Ishikawa (cell line): ENCODE data around the gene SLC6A1.

Experiments
- CEBPB ChIP-seq: IDR thresholded peaks from 2 replicates; pipeline ENCODE4 v1.6.1; 2012
- CREB1 ChIP-seq: IDR thresholded peaks from 2 replicates; pipeline ENCODE4 v1.6.1; 2012; ENCODE audit warnings: low read depth
- EGR1 ChIP-seq: IDR thresholded peaks from 2 replicates; pipeline ENCODE4 v1.6.1; 2012
- EP300 ChIP-seq: IDR thresholded peaks from 2 replicates; pipeline ENCODE4 v1.6.1; 2012; ENCODE audit warnings: borderline replicate concordance
- FOXM1 ChIP-seq: IDR thresholded peaks from 2 replicates; pipeline ENCODE4 v1.6.1; 2012; ENCODE audit warnings: low read depth, borderline replicate concordance
- NFIC ChIP-seq: IDR thresholded peaks from 2 replicates; pipeline ENCODE4 v1.6.1; 2012
- RAD21 ChIP-seq: IDR thresholded peaks from 2 replicates; pipeline ENCODE4 v1.6.1; 2012; ENCODE audit warnings: low read depth
- REST ChIP-seq: IDR thresholded peaks from 2 replicates; pipeline ENCODE4 v1.6.1; 2012; ENCODE audit warnings: low read depth, mild to moderate bottlenecking
- TAF1 ChIP-seq: IDR thresholded peaks from 2 replicates; pipeline ENCODE4 v1.6.1; 2012; ENCODE audit warnings: low read depth, mild to moderate bottlenecking
- TCF12 ChIP-seq: IDR thresholded peaks from 2 replicates; pipeline ENCODE4 v1.6.1; 2012; ENCODE audit warnings: low read depth
- TEAD4 ChIP-seq: IDR thresholded peaks from 2 replicates; pipeline ENCODE4 v1.6.1; 2012
- YY1 ChIP-seq: IDR thresholded peaks from 2 replicates; pipeline ENCODE4 v1.6.1; 2012; ENCODE audit warnings: low read depth
- ZBTB7A ChIP-seq: IDR thresholded peaks from 2 replicates; pipeline ENCODE4 v1.6.1; 2012; ENCODE audit warnings: low read depth
- TF ChIP-seq, protein P1 (sequence below): IDR thresholded peaks from 2 replicates; pipeline ENCODE4 v1.6.1; 2012
- TF ChIP-seq, protein P2 (sequence below): IDR thresholded peaks from 2 replicates; pipeline ENCODE4 v1.6.1; 2012

The SLC6A1 gene

GRCh38 chr3:10956986-10957385 is 35.6 kb upstream of the SLC6A1 start:
- TF ChIP-seq, protein P1, sequence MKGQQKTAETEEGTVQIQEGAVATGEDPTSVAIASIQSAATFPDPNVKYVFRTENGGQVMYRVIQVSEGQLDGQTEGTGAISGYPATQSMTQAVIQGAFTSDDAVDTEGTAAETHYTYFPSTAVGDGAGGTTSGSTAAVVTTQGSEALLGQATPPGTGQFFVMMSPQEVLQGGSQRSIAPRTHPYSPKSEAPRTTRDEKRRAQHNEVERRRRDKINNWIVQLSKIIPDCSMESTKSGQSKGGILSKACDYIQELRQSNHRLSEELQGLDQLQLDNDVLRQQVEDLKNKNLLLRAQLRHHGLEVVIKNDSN = no peak
- no peak for TF ChIP-seq RAD21
- no peak for TF ChIP-seq EP300
- TF ChIP-seq CEBPB = no peak
- no peak for TF ChIP-seq YY1
- no peak for TF ChIP-seq REST
- no peak for TF ChIP-seq FOXM1
- no peak for TF ChIP-seq ZBTB7A
- TF ChIP-seq TEAD4 = no peak
- TF ChIP-seq NFIC = no peak
- no peak for TF ChIP-seq EGR1
- TF ChIP-seq TCF12 = no peak
- TF ChIP-seq CREB1 = no peak
- TF ChIP-seq TAF1 = no peak
- TF ChIP-seq, protein P2, sequence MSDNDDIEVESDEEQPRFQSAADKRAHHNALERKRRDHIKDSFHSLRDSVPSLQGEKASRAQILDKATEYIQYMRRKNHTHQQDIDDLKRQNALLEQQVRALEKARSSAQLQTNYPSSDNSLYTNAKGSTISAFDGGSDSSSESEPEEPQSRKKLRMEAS = no peak

DNA sequence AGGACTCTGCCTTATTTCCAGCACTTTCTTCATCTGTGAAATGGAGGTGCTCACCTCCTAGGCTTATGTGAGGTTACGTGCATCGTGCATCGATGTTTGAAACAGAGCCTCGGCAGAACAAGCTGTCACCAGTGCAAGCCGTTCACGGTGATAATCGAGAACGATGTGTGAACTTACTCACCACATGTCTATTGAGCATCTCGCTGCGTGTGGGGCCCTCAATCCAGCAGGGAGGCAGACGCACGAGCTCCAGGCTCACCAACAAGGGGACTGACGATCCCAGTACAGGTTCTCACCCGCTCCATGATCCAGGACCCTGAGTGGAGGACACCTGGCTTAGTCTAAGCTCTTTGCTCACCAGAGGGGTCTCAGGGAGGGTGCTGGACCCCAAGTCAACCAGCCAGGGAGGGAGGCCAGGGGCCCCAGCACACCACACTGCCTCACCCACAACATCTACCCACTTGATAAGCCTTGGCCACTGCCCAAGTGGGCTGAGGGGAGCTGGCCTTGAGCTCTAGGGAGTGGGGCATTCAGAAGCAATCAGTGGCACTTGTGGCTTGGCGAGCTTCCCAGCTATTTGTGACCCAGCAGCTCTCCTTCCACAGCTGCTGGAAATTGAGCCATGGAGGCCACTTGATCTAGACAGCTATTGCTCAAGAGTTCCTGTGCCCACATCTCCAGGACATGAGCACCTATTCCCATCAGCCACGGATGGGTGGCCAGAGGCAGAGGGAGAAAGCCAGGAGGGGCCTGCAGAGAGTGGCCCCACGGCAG is 34.4 kb upstream of the SLC6A1 start:
- TF ChIP-seq EP300 = no peak
- TF ChIP-seq TEAD4 = no peak
- TF ChIP-seq, protein P2 = no peak
- TF ChIP-seq FOXM1 = no peak
- TF ChIP-seq CREB1 = no peak
- TF ChIP-seq NFIC = no peak
- TF ChIP-seq ZBTB7A = no peak
- TF ChIP-seq EGR1 = no peak
- no peak for TF ChIP-seq TCF12
- TF ChIP-seq, protein P1 = no peak
- TF ChIP-seq YY1 = no peak
- no peak for TF ChIP-seq TAF1
- TF ChIP-seq CEBPB = no peak
- no peak for TF ChIP-seq REST
- no peak for TF ChIP-seq RAD21

DNA sequence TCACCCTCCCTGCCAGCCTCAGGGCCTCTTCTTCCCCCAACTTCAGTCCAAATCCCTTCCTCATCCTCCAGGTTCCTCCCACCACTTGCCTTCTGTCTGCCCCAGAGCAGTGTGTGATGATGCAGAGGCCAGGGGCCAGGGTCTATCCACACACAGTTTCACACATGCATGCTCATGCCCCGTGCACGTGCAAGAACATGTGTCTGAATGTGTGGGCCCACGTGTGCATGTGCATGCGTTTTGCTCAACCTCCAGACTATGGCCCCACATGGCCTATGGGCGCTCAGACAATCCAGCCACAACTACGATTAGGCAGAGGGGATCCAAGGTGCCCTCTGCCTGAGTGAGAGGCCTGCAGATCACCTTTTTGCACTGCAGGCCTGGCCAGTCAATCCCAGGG is 32.3 kb upstream of the SLC6A1 start:
- TF ChIP-seq EGR1 = no peak
- no peak for TF ChIP-seq NFIC
- no peak for TF ChIP-seq TEAD4
- TF ChIP-seq TCF12 = no peak
- TF ChIP-seq RAD21 = no peak
- TF ChIP-seq CEBPB = no peak
- no peak for TF ChIP-seq CREB1
- TF ChIP-seq YY1 = no peak

DNA sequence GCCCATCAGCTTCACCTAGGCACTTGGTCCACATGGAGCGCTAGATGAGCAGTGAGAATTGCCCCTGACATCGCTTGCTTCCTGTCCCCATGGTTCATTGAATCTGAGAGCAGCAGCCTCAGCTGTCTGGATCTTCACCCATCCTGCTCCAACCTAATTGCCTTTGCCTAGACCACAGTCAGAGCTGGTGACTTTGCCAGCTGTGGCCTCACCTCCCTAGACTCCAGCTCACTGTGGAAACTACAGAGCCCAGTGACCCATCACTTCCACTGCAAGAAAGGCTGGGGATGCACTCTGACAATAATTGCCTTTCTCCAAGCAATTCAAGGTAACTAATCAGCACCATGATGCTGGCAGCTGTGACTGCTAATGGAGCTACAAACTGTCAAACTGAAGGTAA is 30.6 kb upstream of the SLC6A1 start:
- TF ChIP-seq NFIC (no peak), TEAD4 (no peak), CEBPB (no peak), TCF12 (no peak), TAF1 (no peak)
- TF ChIP-seq, protein P2 = no peak

GRCh38 chr3:10962481-10963036 is 30.0 kb upstream of the SLC6A1 start:
- TF ChIP-seq RAD21 (no peak), EGR1 (no peak), CEBPB (no peak), CREB1 (no peak), TCF12 (no peak), TEAD4 (no peak), ZBTB7A (no peak), NFIC (no peak), YY1 (no peak), FOXM1 (no peak), EP300 (no peak), REST (no peak), TAF1 (no peak)
- TF ChIP-seq, protein P1 = no peak
- TF ChIP-seq, protein P2 = no peak
